BLaER1 treated with 17β-estradiol and CSF1 and Interleukin-3, amounts not matched to agents 10 nM and 100 nM (cell line): ENCODE data around the gene CACNA1D.
"Not testable (repeated sequence)": the region's sequence is repeated elsewhere in the genome, so short reads cannot be mapped to it uniquely, and the experiment has no call there.

ENCODE experiments used
- H3K27ac ChIP-seq, 11 experiments: shearing (Covaris generic); formaldehyde crosslinking; 2 replicates each; pipeline ENCODE4 v1.8.1; 2022
- H3K27me3 ChIP-seq, 11 experiments: shearing (Covaris generic); formaldehyde crosslinking; 2 replicates each; pipeline ENCODE4 v1.8.1; 2022
- H3K36me3 ChIP-seq, 11 experiments: shearing (Covaris generic); formaldehyde crosslinking; 2 replicates each; pipeline ENCODE4 v1.8.1; 2022
- H3K4me1 ChIP-seq, 10 experiments: shearing (Covaris generic); formaldehyde crosslinking; 2 replicates each; pipeline ENCODE4 v1.8.1; 2022
- H3K4me2 ChIP-seq, 11 experiments: shearing (Covaris generic); formaldehyde crosslinking; 2 replicates each; pipeline ENCODE4 v1.8.1; 2022
- H3K4me3 ChIP-seq, 10 experiments: shearing (Covaris generic); formaldehyde crosslinking; 2 replicates each; pipeline ENCODE4 v1.8.1; 2022
- H3K9ac ChIP-seq, 11 experiments: shearing (Covaris generic); formaldehyde crosslinking; 2 replicates each; pipeline ENCODE4 v1.8.1; 2022
- H3K9me3 ChIP-seq, 11 experiments: shearing (Covaris generic); formaldehyde crosslinking; replicated peaks in 1 of 11; 2 replicates each; pipeline ENCODE4 v1.8.1; 2022
- H4K20me1 ChIP-seq, 11 experiments: shearing (Covaris generic); formaldehyde crosslinking; 2 replicates each; pipeline ENCODE4 v1.8.1; 2022
- Cebpa-rat ChIP-seq, 11 experiments: shearing (Covaris generic); IDR thresholded peaks; 2 replicates each; pipeline ENCODE4 v1.8.1; 2022

Gene CACNA1D

GRCh38 chr3:53493963-53494791, at the start of gene CACNA1D:
TSS of gene CACNA1D (plus strand) at chr3:53494611. CDS start at chr3:53495167, 556 bp downstream.
- Histone ChIP-seq H3K27ac (no peak within 1 kb of the TSS), H3K9ac (peak within 1 kb of the TSS in 10 of 11 experiments; percentile 24 to 66 (median 52); a peak in 14 of 22 replicates), H4K20me1 (peaks cover 0 to 32% (median 11%) of the 10 kb centered on the region in 11 experiments; a peak in 14 of 22 replicates), H3K4me1 (peaks cover 13 to 31% (median 30%) of the 10 kb centered on the region in 10 experiments), H3K36me3 (no peaks in the 10 kb centered on the region), H3K4me2 (peak within 1 kb of the TSS; percentile 91 to 99 (median 97)), H3K27me3 (peaks cover 53 to 84% (median 73%) of the 10 kb centered on the region in 11 experiments), H3K9me3 (no peaks in the 10 kb centered on the region), H3K4me3 (peak within 1 kb of the TSS; percentile 54 to 74 (median 64))
- no peak for TF ChIP-seq Cebpa-rat (IDR thresholded peaks at IDR 0.05)

GRCh38 chr3:53457068-53457467, 37.3 kb upstream of the CACNA1D start:
- H3K4me2 ChIP-seq = peak overlapping the region in 4 of 11 experiments; percentile 16 to 36 (median 26); a peak in 5 of 22 replicates
- peaks cover 0 to 15% (median 0%) of the 10 kb centered on the region in 10 experiments; a peak in 5 of 20 replicates for H3K4me1 ChIP-seq
- H3K27ac ChIP-seq = no peak overlapping the region
- H4K20me1 ChIP-seq = no peaks in the 10 kb centered on the region
- H3K9me3 ChIP-seq = 0 out of 22 replicates have a peak, but pooled peaks cover 0 to 3% (median 0%) of the 10 kb centered on the region in 11 experiments
- TF ChIP-seq Cebpa-rat (IDR thresholded peaks at IDR 0.05) = no peak
- no peak overlapping the region for H3K9ac ChIP-seq
- no peaks in the 10 kb centered on the region for H3K36me3 ChIP-seq
- no peak overlapping the region for H3K4me3 ChIP-seq
- no peaks in the 10 kb centered on the region for H3K27me3 ChIP-seq

DNA sequence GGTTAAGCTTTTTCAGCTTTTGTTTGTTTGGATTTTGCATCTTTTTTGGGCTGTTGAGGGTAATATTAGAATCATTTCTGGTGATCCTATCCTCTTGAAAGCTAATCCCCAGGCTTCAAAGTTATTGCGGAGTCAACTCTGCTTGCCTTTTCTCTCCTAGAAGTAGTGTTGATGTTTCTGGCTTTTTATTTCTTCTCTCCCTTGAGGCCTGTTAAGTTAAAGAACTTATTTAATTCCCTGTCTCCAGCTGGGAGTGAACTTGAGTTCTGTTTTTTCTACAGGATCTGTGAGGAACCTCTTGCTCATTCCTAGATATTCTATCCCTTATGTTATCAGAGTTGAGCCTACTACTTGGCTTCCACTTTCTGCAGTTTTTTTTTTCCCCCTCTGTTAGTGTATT, 34.1 kb upstream of the CACNA1D start:
- H3K27ac ChIP-seq = no peak overlapping the region
- no peak overlapping the region for H3K4me3 ChIP-seq
- no peaks in the 10 kb centered on the region for H4K20me1 ChIP-seq
- H3K9ac ChIP-seq = no peak overlapping the region
- H3K4me2 ChIP-seq = no peak overlapping the region
- no peak for TF ChIP-seq Cebpa-rat (IDR thresholded peaks at IDR 0.05)
- no peaks in the 10 kb centered on the region for H3K27me3 ChIP-seq
- H3K36me3 ChIP-seq = no peaks in the 10 kb centered on the region
- 0 out of 22 replicates have a peak, but pooled peaks cover 0 to 3% (median 0%) of the 10 kb centered on the region in 11 experiments for H3K9me3 ChIP-seq
- peaks cover 0 to 15% (median 0%) of the 10 kb centered on the region in 10 experiments; a peak in 5 of 20 replicates for H3K4me1 ChIP-seq

- Histone ChIP-seq H3K36me3 (no peaks in the 10 kb centered on the region), H3K4me3 (no peak overlapping the region), H4K20me1 (no peaks in the 10 kb centered on the region), H3K9me3 (peaks cover 0 to 7% (median 0%) of the 10 kb centered on the region in 11 experiments; a peak in 2 of 22 replicates), H3K27me3 (no peaks in the 10 kb centered on the region), H3K9ac (no peak overlapping the region), H3K4me1 (no peaks in the 10 kb centered on the region), H3K4me2 (no peak overlapping the region), H3K27ac (no peak overlapping the region)
- TF ChIP-seq Cebpa-rat (IDR thresholded peaks at IDR 0.05) = no peak
These were observed 30.0 kb upstream of the CACNA1D start for GRCh38 chr3:53464424-53464823.

DNA sequence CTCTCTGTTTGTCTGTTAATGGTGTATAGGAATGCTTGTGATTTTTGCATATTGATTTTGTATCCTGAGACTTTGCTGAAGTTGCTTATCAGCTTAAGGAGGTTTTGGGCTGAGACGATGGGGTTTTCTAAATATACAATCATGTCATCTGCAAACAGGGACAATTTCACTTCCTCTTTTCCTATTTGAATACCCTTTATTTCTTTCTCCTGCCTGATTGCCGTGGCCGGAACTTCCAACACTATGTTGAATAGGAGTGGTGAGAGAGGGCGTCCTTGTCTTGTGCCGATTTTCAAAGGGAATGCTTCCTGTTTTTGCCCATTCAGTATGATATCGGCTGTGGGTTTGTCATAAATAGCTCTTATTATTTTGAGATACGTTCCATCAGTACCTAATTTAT, 24.7 kb upstream of the CACNA1D start:
- peak overlapping the region in 9 of 11 experiments; percentile 4 to 60 (median 32); a peak in 10 of 22 replicates for H3K4me2 ChIP-seq
- H3K4me3 ChIP-seq, H4K20me1 ChIP-seq, H3K9ac ChIP-seq, H3K4me1 ChIP-seq, H3K27ac ChIP-seq, H3K36me3 ChIP-seq, H3K27me3 ChIP-seq: not testable (repeated sequence)
- peaks cover 0 to 16% (median 7%) of the 10 kb centered on the region in 11 experiments; a peak in 8 of 22 replicates for H3K9me3 ChIP-seq

DNA sequence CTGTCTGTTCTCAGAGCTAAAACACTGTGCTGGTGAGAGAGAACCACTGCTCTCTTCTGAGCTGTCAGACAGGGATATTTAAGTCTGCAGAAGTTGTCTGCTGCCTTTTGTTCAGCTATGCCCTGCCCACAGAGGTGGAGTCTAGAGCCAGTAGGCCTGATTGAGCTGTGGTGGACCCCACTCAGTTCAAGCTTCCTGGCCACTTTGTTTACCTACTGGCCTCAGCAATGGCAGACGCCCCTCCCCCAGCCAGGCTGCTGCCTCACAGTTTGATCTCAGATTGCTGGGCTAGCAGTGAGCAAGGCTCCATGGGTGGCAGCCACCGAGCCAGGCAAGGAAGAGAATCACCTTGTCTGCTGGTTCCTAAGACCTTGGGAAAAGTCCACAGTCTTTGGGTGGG, 21.0 kb upstream of the CACNA1D start:
- peaks cover 0 to 9% (median 5%) of the 10 kb centered on the region in 10 experiments; a peak in 9 of 20 replicates for H3K4me1 ChIP-seq
- H3K9ac ChIP-seq = no peak overlapping the region
- no peak overlapping the region for H3K4me2 ChIP-seq
- H3K9me3 ChIP-seq = peaks cover 0 to 16% (median 7%) of the 10 kb centered on the region in 11 experiments; a peak in 7 of 22 replicates
- H3K4me3 ChIP-seq = no peak overlapping the region
- no peaks in the 10 kb centered on the region for H3K36me3 ChIP-seq
- no peak for TF ChIP-seq Cebpa-rat (IDR thresholded peaks at IDR 0.05)
- H4K20me1 ChIP-seq = no peaks in the 10 kb centered on the region
- H3K27me3 ChIP-seq = no peaks in the 10 kb centered on the region
- no peak overlapping the region for H3K27ac ChIP-seq

DNA sequence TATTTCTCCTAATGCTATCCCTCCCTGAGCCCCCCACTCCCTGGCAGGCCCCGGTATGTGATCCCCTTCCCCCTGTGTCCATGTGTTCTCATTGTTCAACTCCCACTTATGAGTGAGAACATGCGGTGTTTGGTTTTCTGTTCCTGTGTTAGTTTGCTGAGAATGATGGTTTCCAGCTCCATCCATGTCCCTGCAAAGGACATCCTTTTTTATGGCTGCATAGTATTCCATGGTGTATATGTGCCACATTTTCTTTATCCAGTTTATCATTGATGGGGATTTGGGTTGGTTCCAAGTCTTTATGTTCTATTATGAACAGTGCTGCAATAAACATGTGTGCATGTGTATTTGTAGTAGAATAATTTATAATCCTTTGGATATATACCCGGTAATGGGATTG, 18.0 kb upstream of the CACNA1D start:
- H3K9me3 ChIP-seq, H3K4me2 ChIP-seq, H3K9ac ChIP-seq, H4K20me1 ChIP-seq, H3K36me3 ChIP-seq, H3K4me3 ChIP-seq, H3K27me3 ChIP-seq, H3K4me1 ChIP-seq, H3K27ac ChIP-seq: not testable (repeated sequence)

DNA sequence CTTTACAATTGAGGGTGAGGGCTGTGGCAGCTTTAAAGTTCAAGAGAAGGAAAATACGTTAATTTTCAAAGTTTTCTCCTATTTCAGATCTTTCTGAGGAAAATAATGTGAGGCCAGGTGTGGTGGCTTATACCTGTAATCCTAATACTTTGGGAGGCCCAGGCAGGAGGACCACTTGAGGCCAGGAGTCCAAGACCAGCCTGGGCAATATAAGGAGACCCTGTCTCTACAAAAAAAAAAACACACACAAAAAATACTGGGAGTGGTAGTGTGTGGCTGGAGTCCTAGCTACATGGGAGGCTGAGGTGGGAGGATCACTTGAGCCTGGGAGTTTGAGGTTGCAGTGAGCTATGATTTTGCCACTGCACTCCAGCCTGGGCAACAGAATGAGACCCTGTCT, 16.7 kb upstream of the CACNA1D start:
- not testable (repeated sequence) for H3K27ac ChIP-seq, H3K36me3 ChIP-seq, H3K9me3 ChIP-seq, H3K27me3 ChIP-seq, H3K4me3 ChIP-seq, H3K4me2 ChIP-seq, H4K20me1 ChIP-seq, H3K4me1 ChIP-seq, H3K9ac ChIP-seq

- H3K9ac ChIP-seq = no peak overlapping the region
- H3K4me1 ChIP-seq = no peaks in the 10 kb centered on the region
- no peaks in the 10 kb centered on the region for H3K27me3 ChIP-seq
- no peaks in the 10 kb centered on the region for H3K36me3 ChIP-seq
- no peak overlapping the region for H3K4me3 ChIP-seq
- H4K20me1 ChIP-seq = no peaks in the 10 kb centered on the region
- H3K4me2 ChIP-seq = no peak overlapping the region
- peaks cover 0 to 6% (median 5%) of the 10 kb centered on the region in 11 experiments; a peak in 6 of 22 replicates for H3K9me3 ChIP-seq
- no peak for TF ChIP-seq Cebpa-rat (IDR thresholded peaks at IDR 0.05)
- no peak overlapping the region for H3K27ac ChIP-seq
These were observed 16.1 kb upstream of the CACNA1D start for GRCh38 chr3:53478166-53478830.
